Liver (tissue), 9 donors: Measurements from ENCODE around the gene KRT8. TPM values are rescaled to one million over a fixed set of nuclear protein-coding genes. Genes with fewer than 3 reads are reported as not detected.

ENCODE experiments used
- DNase-seq: peaks from one replicate; pipeline ENCODE4 v3.0.0-alpha.2; 2017; ENCODE audit warnings: low spot score
- H3K27ac ChIP-seq, 2 donors: one replicate each; pipeline ENCODE4 v1.7.0; 2013; ENCODE audit warnings: inconsistent platforms in 2 of 2, low read length in 2 of 2, control low read depth in 1 of 2, low read depth in 1 of 2, mild to moderate bottlenecking in 1 of 2
- H3K27me3 ChIP-seq, 4 donors: one replicate each; pipeline versions ENCODE4 v1.6.1 to v1.7.0; 2013; ENCODE audit warnings: low read length in 3 of 4, inconsistent platforms in 1 of 4, mild to moderate bottlenecking in 1 of 4, moderate library complexity in 1 of 4; ENCODE audit not compliant: control insufficient read depth in 4 of 4, insufficient read depth in 4 of 4
- H3K36me3 ChIP-seq, 4 donors: one replicate each; pipeline versions ENCODE4 v1.6.1 to v1.7.0; 2013; ENCODE audit warnings: low read length in 3 of 4, mild to moderate bottlenecking in 3 of 4, low read depth in 1 of 4, moderate library complexity in 1 of 4; ENCODE audit not compliant: control insufficient read depth in 4 of 4, insufficient read depth in 3 of 4
- H3K4me1 ChIP-seq, 4 donors: one replicate each; pipeline versions ENCODE4 v1.6.1 to v1.7.0; 2013; ENCODE audit warnings: low read length in 3 of 4, mild to moderate bottlenecking in 3 of 4, moderate library complexity in 1 of 4; ENCODE audit not compliant: control insufficient read depth in 4 of 4, insufficient read depth in 4 of 4
- H3K4me3 ChIP-seq, 3 donors: one replicate each; pipeline versions ENCODE4 v1.6.1 to v1.7.0; 2013; ENCODE audit warnings: low read length in 3 of 3, control low read depth in 1 of 3, low read depth in 1 of 3, mild to moderate bottlenecking in 1 of 3
- H3K9ac ChIP-seq, 2 donors: one replicate each; pipeline ENCODE4 v1.7.0; 2013; ENCODE audit warnings: low read length in 2 of 2, mild to moderate bottlenecking in 2 of 2, moderate library complexity in 2 of 2, control low read depth in 1 of 2, low read depth in 1 of 2
- H3K9me3 ChIP-seq, 4 donors: one replicate each; pipeline versions ENCODE4 v1.6.1 to v1.7.0; 2013; ENCODE audit warnings: low read length in 3 of 4; ENCODE audit not compliant: control insufficient read depth in 4 of 4
- FOXA1 ChIP-seq: IDR thresholded peaks from 2 replicates; pipeline ENCODE4 v1.6.1; 2016; ENCODE audit warnings: antibody characterized with exemption
- FOXA2 ChIP-seq: IDR thresholded peaks from 2 replicates; pipeline ENCODE4 v1.6.1; 2016; ENCODE audit warnings: antibody characterized with exemption
- GABPA ChIP-seq, 2 donors: IDR thresholded peaks in 1 of 2; conservative IDR thresholded peaks in 1 of 2; 2 replicates each; pipeline ENCODE4 v1.6.1; 2016; ENCODE audit warnings: antibody characterized with exemption in 2 of 2, mild to moderate bottlenecking in 1 of 2, moderate library complexity in 1 of 2
- HNF4A ChIP-seq, 2 donors: conservative IDR thresholded peaks; 2 replicates each; pipeline ENCODE4 v1.6.1; 2016; ENCODE audit warnings: antibody characterized with exemption in 2 of 2, mild to moderate bottlenecking in 2 of 2
- JUND ChIP-seq, 2 donors: IDR thresholded peaks; 2 replicates each; pipeline ENCODE4 v1.6.1; 2016; ENCODE audit warnings: antibody characterized with exemption in 2 of 2
- MAX ChIP-seq: IDR thresholded peaks from 2 replicates; pipeline ENCODE4 v1.6.1; 2016; ENCODE audit warnings: antibody characterized with exemption
- NR2F2 ChIP-seq: IDR thresholded peaks from 2 replicates; pipeline ENCODE4 v1.6.1; 2016; ENCODE audit warnings: antibody characterized with exemption
- RAD21 ChIP-seq, 2 donors: IDR thresholded peaks; 2 replicates each; pipeline ENCODE4 v1.6.1; 2016; ENCODE audit warnings: antibody characterized with exemption in 2 of 2, mild to moderate bottlenecking in 2 of 2
- REST ChIP-seq: IDR thresholded peaks from 2 replicates; pipeline ENCODE4 v1.6.1; 2016; ENCODE audit warnings: antibody characterized with exemption, mild to moderate bottlenecking
- RXRA ChIP-seq, 2 donors: IDR thresholded peaks; 2 replicates each; pipeline ENCODE4 v1.6.1; 2017 to 2018; ENCODE audit warnings: antibody characterized with exemption in 2 of 2, mild to moderate bottlenecking in 1 of 2
- SP1 ChIP-seq: IDR thresholded peaks from 2 replicates; pipeline ENCODE4 v1.6.1; 2018; ENCODE audit warnings: antibody characterized with exemption, mild to moderate bottlenecking
- TAF1 ChIP-seq: conservative IDR thresholded peaks from 2 replicates; pipeline ENCODE4 v1.6.1; 2016; ENCODE audit warnings: antibody characterized with exemption, mild to moderate bottlenecking
- YY1 ChIP-seq: IDR thresholded peaks from 2 replicates; pipeline ENCODE4 v1.6.1; 2016; ENCODE audit warnings: antibody characterized with exemption, mild to moderate bottlenecking
- ZBTB33 ChIP-seq: IDR thresholded peaks from 2 replicates; pipeline ENCODE4 v1.6.1; 2016; ENCODE audit warnings: antibody characterized with exemption
- WGBS: extraction: QIAGEN DNeasy Blood & Tissue Kit; methylation state at CpG from one replicate; pipeline ENCODE4 v1.1.7; 2013; 5-methylcytosine and 5-hydroxymethylcytosine counted together
- polyA plus RNA-seq, 2 donors: library from polyadenylated mRNA; stranded (reverse) in 1 of 2; unstranded in 1 of 2; fragments of 200-250 nt in 1 of 2; fragments of >200 nt in 1 of 2; fragmentation: Nextera tagmentation in 1 of 2; extraction: Ambion mirVana in 1 of 2; gene quantifications; one replicate each; pipeline versions ENCODE4 v1.2.1 to v1.2.3, GENCODE V29; 2013 to 2015
- total RNA-seq, 2 donors: library from RNA; depleted of rRNA; stranded (reverse); fragments of >200 nt; gene quantifications; one replicate each; pipeline ENCODE4 v1.2.3, GENCODE V29; 2014
- donor health status: healthy.
- donor health status: healthy.
- donor health status: healthy.
- donor health status: healthy.
- donor health status: healthy.

The KRT8 gene
- total and polyA plus RNA-seq, 4 donors = 128 to 383 (median 198) TPM

- Histone ChIP-seq H3K4me1 (no peaks in the 10 kb centered on the region), H3K27me3 (no peaks in the 10 kb centered on the region), H3K9me3 (no peaks in the 10 kb centered on the region), H3K9ac (no peak overlapping the region), H3K36me3 (no peaks in the 10 kb centered on the region), H3K27ac (no peak overlapping the region), H3K4me3 (no peak overlapping the region)
- DNase-seq = no peak
- TF ChIP-seq SP1 = no peak
- no peak for TF ChIP-seq ZBTB33
- no peak for TF ChIP-seq MAX
- TF ChIP-seq RAD21 (IDR thresholded peaks at IDR 0.05) = no peak
- no peak for TF ChIP-seq RXRA (IDR thresholded peaks at IDR 0.05)
- 71% methylated on average over 2 of the region's 2 CpGs for WGBS
Measured at GRCh38 chr12:52862023-52862422, 42.9 kb downstream of the KRT8 start.

DNA sequence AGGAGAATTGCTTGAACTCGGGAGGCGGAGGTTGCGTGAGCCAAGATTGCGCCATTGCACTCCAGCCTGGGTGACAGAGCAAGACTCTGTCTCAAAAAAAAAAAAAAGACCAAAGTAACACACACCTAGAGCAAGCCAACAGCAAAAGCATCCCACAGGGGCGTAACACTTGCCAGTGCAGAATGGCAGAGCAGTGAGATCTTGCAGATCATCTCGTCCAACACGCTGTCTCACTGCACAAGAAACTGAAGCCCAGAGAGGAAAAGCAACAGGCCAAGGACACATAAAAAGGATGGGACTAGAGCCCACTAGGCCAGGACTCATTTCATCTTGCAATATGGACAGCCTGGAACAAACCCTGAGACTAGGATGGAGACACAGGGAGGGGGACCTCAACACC is 43.4 kb downstream of the KRT8 start:
- no peaks in the 10 kb centered on the region for H3K4me1 ChIP-seq
- DNase-seq = no peak
- H3K27ac ChIP-seq = no peak overlapping the region
- no peak overlapping the region for H3K4me3 ChIP-seq
- H3K9ac ChIP-seq = no peak overlapping the region
- TF ChIP-seq FOXA2 (no peak), YY1 (no peak), HNF4A (conservative IDR thresholded peaks at IDR 0.05) (no peak), MAX (no peak), RXRA (IDR thresholded peaks at IDR 0.05) (no peak), NR2F2 (no peak), JUND (IDR thresholded peaks at IDR 0.05) (no peak), GABPA (IDR thresholded peaks at IDR 0.05 in 1 of 2, conservative IDR thresholded peaks at IDR 0.05 in 1 of 2) (no peak), FOXA1 (no peak), TAF1 (no peak), REST (no peak), ZBTB33 (no peak)
- 91% methylated on average over 7 of the region's 7 CpGs for WGBS
- H3K9me3 ChIP-seq = no peaks in the 10 kb centered on the region
- H3K27me3 ChIP-seq = no peaks in the 10 kb centered on the region
- no peaks in the 10 kb centered on the region for H3K36me3 ChIP-seq
